A549 (cell line): ENCODE data around the gene SOX10. TPM values are rescaled to one million over a fixed set of nuclear protein-coding genes. Genes with fewer than 3 reads are reported as not detected.

ENCODE experiments used
- ATAC-seq, 2 experiments: fragments of 200-7000 bp in 1 of 2; fragments of >200 bp in 1 of 2; cut with Nextera tagmentation in 1 of 2; cut with Tn5 transposase in 1 of 2; 3 replicates each; pipeline versions ENCODE4 v1.8.0 to v1.9.1; 2018 to 2020; ENCODE audit warnings: mild to moderate bottlenecking in 1 of 2, moderate library complexity in 1 of 2
- CTCF ChIA-PET: fragments of 300-600 bp; sonication (Branson Sonifier 250); formaldehyde crosslinking; extraction: SDS; loops from one replicate; lab custom pipeline; 2021; ENCODE audit warnings: antibody characterized with exemption, inconsistent platforms; lab: Yijun Ruan, JAX
- POLR2A ChIA-PET: fragments of 350-600 bp; formaldehyde crosslinking; extraction: SDS; loops from one replicate; lab custom pipeline; 2021; ENCODE audit warnings: antibody characterized with exemption, inconsistent platforms; lab: Yijun Ruan, JAX
- DNase-seq, 2 experiments: peaks; one replicate each; pipeline versions ENCODE4 v3.0.0 to v3.0.0-alpha.2; 2011 to 2016; ENCODE audit warnings: low read depth in 1 of 2, low spot score in 1 of 2
- FAIRE-seq: peaks from 2 replicates; lab custom pipeline; 2011; peaks lifted over from hg19 to GRCh38; lab: Jason Lieb, UNC
- H3K27ac ChIP-seq, 2 experiments: fragments of >200 bp; sonication (Bioruptor Twin); formaldehyde crosslinking; 3 replicates each; pipeline ENCODE4 v1.5.1; 2016 to 2017
- H3K4me1 ChIP-seq: fragments of >200 bp; sonication (Bioruptor Twin); formaldehyde crosslinking; 3 replicates; pipeline ENCODE4 v1.6.1; 2016
- H3K4me2 ChIP-seq: fragments of >200 bp; sonication (Bioruptor Twin); formaldehyde crosslinking; 3 replicates; pipeline ENCODE4 v1.6.1; 2016
- H3K4me3 ChIP-seq: fragments of >200 bp; sonication (Bioruptor Twin); formaldehyde crosslinking; 3 replicates; pipeline ENCODE4 v1.5.1; 2016
- H3K9me3 ChIP-seq: fragments of >200 bp; sonication (Bioruptor Twin); formaldehyde crosslinking; 3 replicates; pipeline ENCODE4 v1.6.1; 2016
- CBX8 ChIP-seq: fragments of 200-600 bp; sonication (generic); IDR thresholded peaks from 2 replicates; pipeline ENCODE4 v1.6.1; 2016
- CHD4 ChIP-seq: fragments of 200-600 bp; sonication (generic); IDR thresholded peaks from 2 replicates; pipeline ENCODE4 v1.6.1; 2016; ENCODE audit warnings: antibody characterized with exemption, mild to moderate bottlenecking, borderline replicate concordance
- EHF ChIP-seq: fragments of 250-450 bp; sonication (Bioruptor Pico); IDR thresholded peaks from 2 replicates; pipeline ENCODE4 v1.5.0; 2020; ENCODE audit warnings: mild to moderate bottlenecking
- FOSB ChIP-seq: fragments of 250-450 bp; sonication (Bioruptor Pico); IDR thresholded peaks from 2 replicates; pipeline ENCODE4 v1.5.0; 2020; ENCODE audit warnings: mild to moderate bottlenecking, moderate library complexity
- FOSL2 ChIP-seq, 2 experiments: fragments of 450-650 bp in 1 of 2; fragments of >200 bp in 1 of 2; sonication (Bioruptor Twin) in 1 of 2; formaldehyde crosslinking; IDR thresholded peaks; 2 replicates each; pipeline versions ENCODE4 v1.5.0 to v1.6.1; 2016 to 2020; ENCODE audit warnings: mild to moderate bottlenecking in 1 of 2, moderate library complexity in 1 of 2
- FOXS1 ChIP-seq: fragments of 250-450 bp; sonication (Bioruptor Pico); IDR thresholded peaks from 2 replicates; pipeline ENCODE4 v1.5.0; 2020; ENCODE audit warnings: mild to moderate bottlenecking, moderate library complexity
- HDAC2 ChIP-seq: fragments of 200-600 bp; sonication (generic); IDR thresholded peaks from 2 replicates; pipeline ENCODE4 v1.6.1; 2016
- MAZ ChIP-seq: fragments of 150-350 bp; IDR thresholded peaks from 2 replicates; pipeline ENCODE4 v1.6.1; 2014; ENCODE audit warnings: antibody characterized with exemption, low read depth, low read length, borderline replicate concordance
- NFE2L2 ChIP-seq: fragments of 150-350 bp; conservative IDR thresholded peaks from 2 replicates; pipeline ENCODE4 v1.6.1; 2014; ENCODE audit warnings: low read length
- NPAS2 ChIP-seq: fragments of 250-450 bp; sonication (Bioruptor Pico); IDR thresholded peaks from 2 replicates; pipeline ENCODE4 v1.8.0; 2022; ENCODE audit warnings: mild to moderate bottlenecking, moderate library complexity, borderline replicate concordance
- RAD21 ChIP-seq, 2 experiments: fragments of >200 bp in 1 of 2; sonication (Bioruptor Twin) in 1 of 2; formaldehyde crosslinking in 1 of 2; IDR thresholded peaks in 1 of 2; conservative IDR thresholded peaks in 1 of 2; 2 replicates in 1 of 2; 3 replicates in 1 of 2; pipeline ENCODE4 v1.6.1; 2012 to 2018; ENCODE audit warnings: inconsistent platforms in 1 of 2
- TP53 ChIP-seq: fragments of 250-450 bp; sonication (Bioruptor Pico); IDR thresholded peaks from 2 replicates; pipeline ENCODE4 v1.5.0; 2021; ENCODE audit warnings: mild to moderate bottlenecking, moderate library complexity
- ZC3H11A ChIP-seq: fragments of 450-650 bp; IDR thresholded peaks from 2 replicates; pipeline ENCODE4 v1.6.1; 2014; ENCODE audit warnings: antibody characterized with exemption, mild to moderate bottlenecking
- WGBS: methylation state at CpG from one replicate; pipeline ENCODE4 v1.1.6; 2017; ENCODE audit errors: missing lambda C conversion rate; 5-methylcytosine and 5-hydroxymethylcytosine counted together
- polyA plus RNA-seq, 4 experiments: library from polyadenylated mRNA; depleted of rRNA in 3 of 4; stranded (reverse); fragments of >200 nt; fragmentation: RNase III in 1 of 4; extraction: RNeasy Plus Mini Kit Qiagen cat#74134 plus additional on column Dnase treatment in 1 of 4; gene quantifications; 2 replicates in 3 of 4; 3 replicates in 1 of 4; pipeline ENCODE4 v1.2.3, GENCODE V29; 2011 to 2017
- TF ChIP-seq, protein P1 (sequence below): fragments of >200 bp; sonication (Bioruptor Twin); formaldehyde crosslinking; IDR thresholded peaks from 2 replicates; pipeline ENCODE4 v1.6.1; 2016
- TF ChIP-seq, protein P2 (sequence below): fragments of 250-450 bp; sonication (Bioruptor Pico); IDR thresholded peaks from 2 replicates; pipeline ENCODE4 v1.5.0; 2020; ENCODE audit warnings: low read depth, mild to moderate bottlenecking, moderate library complexity
- TF ChIP-seq, protein P3 (sequence below): fragments of 150-350 bp; IDR thresholded peaks from 2 replicates; pipeline ENCODE4 v1.6.1; 2014; ENCODE audit warnings: low read depth, mild to moderate bottlenecking, low read length
- TF ChIP-seq, protein P4 (sequence below): fragments of 250-450 bp; sonication (Bioruptor Pico); IDR thresholded peaks from 2 replicates; pipeline ENCODE4 v1.5.0; 2021; ENCODE audit warnings: mild to moderate bottlenecking, moderate library complexity, borderline replicate concordance

Gene SOX10
- polyA plus RNA-seq, 2 of the 4 experiments (the other 2 are of a cell fraction), result not detected

GRCh38 chr22:37999640-38000272 lies 15.4 kb upstream of the SOX10 start:
- WGBS, result 91% methylated on average over 5 of the region's 16 CpGs
- Histone ChIP-seq H3K9me3 (no peaks in the 10 kb centered on the region), H3K27ac (peak overlapping the region in 1 of 2 experiments; percentile 48; a peak in 1 of 6 replicates), H3K4me2 (peak overlapping the region; percentile 23; the same call in 2 of the 3 replicates), H3K4me1 (peaks cover 13% of the 10 kb centered on the region), H3K4me3 (no peak overlapping the region)
- ChIA-PET CTCF (no interaction called here), POLR2A (no interaction called here)
- ATAC-seq (peak; percentile 36 to 48; a peak in 3 of 6 replicates), FAIRE-seq (no peak), DNase-seq (peak in 1 of 2 experiments; percentile 27)
- no peak for TF ChIP-seq FOSB
- no peak for TF ChIP-seq FOSL2 (IDR thresholded peaks at IDR 0.05)
- TF ChIP-seq FOSL2 (CRISPR knock-in tag; IDR thresholded peaks at IDR 0.05), result peak; percentile 60
- TF ChIP-seq, protein P1, sequence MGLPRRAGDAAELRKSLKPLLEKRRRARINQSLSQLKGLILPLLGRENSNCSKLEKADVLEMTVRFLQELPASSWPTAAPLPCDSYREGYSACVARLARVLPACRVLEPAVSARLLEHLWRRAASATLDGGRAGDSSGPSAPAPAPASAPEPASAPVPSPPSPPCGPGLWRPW, result no peak

GRCh38 chr22:37999236-37999635 lies 14.9 kb upstream of the SOX10 start:
- no peak for TF ChIP-seq NPAS2 (CRISPR knock-in tag)
- TF ChIP-seq FOSL2 (IDR thresholded peaks at IDR 0.05), result no peak
- no peak for TF ChIP-seq FOSL2 (CRISPR knock-in tag; IDR thresholded peaks at IDR 0.05)
- TF ChIP-seq TP53 (CRISPR knock-in tag), result no peak
- TF ChIP-seq, protein P2, sequence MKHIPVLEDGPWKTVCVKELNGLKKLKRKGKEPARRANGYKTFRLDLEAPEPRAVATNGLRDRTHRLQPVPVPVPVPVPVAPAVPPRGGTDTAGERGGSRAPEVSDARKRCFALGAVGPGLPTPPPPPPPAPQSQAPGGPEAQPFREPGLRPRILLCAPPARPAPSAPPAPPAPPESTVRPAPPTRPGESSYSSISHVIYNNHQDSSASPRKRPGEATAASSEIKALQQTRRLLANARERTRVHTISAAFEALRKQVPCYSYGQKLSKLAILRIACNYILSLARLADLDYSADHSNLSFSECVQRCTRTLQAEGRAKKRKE (CRISPR knock-in tag), result no peak
- TF ChIP-seq, protein P1, result no peak
- TF ChIP-seq HDAC2, result no peak
- no peak for TF ChIP-seq FOXS1 (CRISPR knock-in tag)
- TF ChIP-seq NFE2L2, result no peak
- TF ChIP-seq, protein P3, sequence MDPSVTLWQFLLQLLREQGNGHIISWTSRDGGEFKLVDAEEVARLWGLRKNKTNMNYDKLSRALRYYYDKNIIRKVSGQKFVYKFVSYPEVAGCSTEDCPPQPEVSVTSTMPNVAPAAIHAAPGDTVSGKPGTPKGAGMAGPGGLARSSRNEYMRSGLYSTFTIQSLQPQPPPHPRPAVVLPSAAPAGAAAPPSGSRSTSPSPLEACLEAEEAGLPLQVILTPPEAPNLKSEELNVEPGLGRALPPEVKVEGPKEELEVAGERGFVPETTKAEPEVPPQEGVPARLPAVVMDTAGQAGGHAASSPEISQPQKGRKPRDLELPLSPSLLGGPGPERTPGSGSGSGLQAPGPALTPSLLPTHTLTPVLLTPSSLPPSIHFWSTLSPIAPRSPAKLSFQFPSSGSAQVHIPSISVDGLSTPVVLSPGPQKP, result no peak
- ATAC-seq, result no peak
- H3K4me2 ChIP-seq, result peak overlapping the region; percentile 23; the same call in 1 of the 3 replicates
- ChIA-PET CTCF (no interaction called here), POLR2A (no interaction called here)
- no peak for DNase-seq
- 80% methylated on average over 4 of the region's 10 CpGs for WGBS
- no peak for FAIRE-seq
- no peaks in the 10 kb centered on the region for H3K9me3 ChIP-seq
- H3K4me3 ChIP-seq, result no peak overlapping the region
- peak overlapping the region in 1 of 2 experiments; percentile 48; a peak in 1 of 6 replicates for H3K27ac ChIP-seq
- H3K4me1 ChIP-seq, result peaks cover 13% of the 10 kb centered on the region

GRCh38 chr22:37998543-37998942 lies 14.2 kb upstream of the SOX10 start:
- TF ChIP-seq MAZ (no peak), ZC3H11A (no peak), CHD4 (no peak), EHF (no peak), RAD21 (conservative IDR thresholded peaks at IDR 0.05 in 1 of 2, IDR thresholded peaks at IDR 0.05 in 1 of 2) (no peak), CBX8 (no peak)
- TF ChIP-seq, protein P4, sequence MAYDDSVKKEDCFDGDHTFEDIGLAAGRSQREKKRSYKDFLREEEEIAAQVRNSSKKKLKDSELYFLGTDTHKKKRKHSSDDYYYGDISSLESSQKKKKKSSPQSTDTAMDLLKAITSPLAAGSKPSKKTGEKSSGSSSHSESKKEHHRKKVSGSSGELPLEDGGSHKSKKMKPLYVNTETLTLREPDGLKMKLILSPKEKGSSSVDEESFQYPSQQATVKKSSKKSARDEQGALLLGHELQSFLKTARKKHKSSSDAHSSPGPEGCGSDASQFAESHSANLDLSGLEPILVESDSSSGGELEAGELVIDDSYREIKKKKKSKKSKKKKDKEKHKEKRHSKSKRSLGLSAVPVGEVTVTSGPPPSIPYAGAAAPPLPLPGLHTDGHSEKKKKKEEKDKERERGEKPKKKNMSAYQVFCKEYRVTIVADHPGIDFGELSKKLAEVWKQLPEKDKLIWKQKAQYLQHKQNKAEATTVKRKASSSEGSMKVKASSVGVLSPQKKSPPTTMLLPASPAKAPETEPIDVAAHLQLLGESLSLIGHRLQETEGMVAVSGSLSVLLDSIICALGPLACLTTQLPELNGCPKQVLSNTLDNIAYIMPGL, result no peak
- TF ChIP-seq, protein P3, result no peak
- no peak for DNase-seq
- H3K4me1 ChIP-seq, result peaks cover 13% of the 10 kb centered on the region
- no peak overlapping the region for H3K27ac ChIP-seq
- ATAC-seq, result no peak
- ChIA-PET CTCF (no interaction called here), POLR2A (no interaction called here)
- no peak for FAIRE-seq
- H3K4me2 ChIP-seq, result no peak overlapping the region
- 73% methylated on average over 7 of the region's 7 CpGs for WGBS
- H3K9me3 ChIP-seq, result no peaks in the 10 kb centered on the region
- H3K4me3 ChIP-seq, result no peak overlapping the region
